Measurements from ENCODE around the gene SHROOM4.

The SHROOM4 gene, protein sequence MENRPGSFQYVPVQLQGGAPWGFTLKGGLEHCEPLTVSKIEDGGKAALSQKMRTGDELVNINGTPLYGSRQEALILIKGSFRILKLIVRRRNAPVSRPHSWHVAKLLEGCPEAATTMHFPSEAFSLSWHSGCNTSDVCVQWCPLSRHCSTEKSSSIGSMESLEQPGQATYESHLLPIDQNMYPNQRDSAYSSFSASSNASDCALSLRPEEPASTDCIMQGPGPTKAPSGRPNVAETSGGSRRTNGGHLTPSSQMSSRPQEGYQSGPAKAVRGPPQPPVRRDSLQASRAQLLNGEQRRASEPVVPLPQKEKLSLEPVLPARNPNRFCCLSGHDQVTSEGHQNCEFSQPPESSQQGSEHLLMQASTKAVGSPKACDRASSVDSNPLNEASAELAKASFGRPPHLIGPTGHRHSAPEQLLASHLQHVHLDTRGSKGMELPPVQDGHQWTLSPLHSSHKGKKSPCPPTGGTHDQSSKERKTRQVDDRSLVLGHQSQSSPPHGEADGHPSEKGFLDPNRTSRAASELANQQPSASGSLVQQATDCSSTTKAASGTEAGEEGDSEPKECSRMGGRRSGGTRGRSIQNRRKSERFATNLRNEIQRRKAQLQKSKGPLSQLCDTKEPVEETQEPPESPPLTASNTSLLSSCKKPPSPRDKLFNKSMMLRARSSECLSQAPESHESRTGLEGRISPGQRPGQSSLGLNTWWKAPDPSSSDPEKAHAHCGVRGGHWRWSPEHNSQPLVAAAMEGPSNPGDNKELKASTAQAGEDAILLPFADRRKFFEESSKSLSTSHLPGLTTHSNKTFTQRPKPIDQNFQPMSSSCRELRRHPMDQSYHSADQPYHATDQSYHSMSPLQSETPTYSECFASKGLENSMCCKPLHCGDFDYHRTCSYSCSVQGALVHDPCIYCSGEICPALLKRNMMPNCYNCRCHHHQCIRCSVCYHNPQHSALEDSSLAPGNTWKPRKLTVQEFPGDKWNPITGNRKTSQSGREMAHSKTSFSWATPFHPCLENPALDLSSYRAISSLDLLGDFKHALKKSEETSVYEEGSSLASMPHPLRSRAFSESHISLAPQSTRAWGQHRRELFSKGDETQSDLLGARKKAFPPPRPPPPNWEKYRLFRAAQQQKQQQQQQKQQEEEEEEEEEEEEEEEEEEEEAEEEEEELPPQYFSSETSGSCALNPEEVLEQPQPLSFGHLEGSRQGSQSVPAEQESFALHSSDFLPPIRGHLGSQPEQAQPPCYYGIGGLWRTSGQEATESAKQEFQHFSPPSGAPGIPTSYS (N-terminal part only)

DNA sequence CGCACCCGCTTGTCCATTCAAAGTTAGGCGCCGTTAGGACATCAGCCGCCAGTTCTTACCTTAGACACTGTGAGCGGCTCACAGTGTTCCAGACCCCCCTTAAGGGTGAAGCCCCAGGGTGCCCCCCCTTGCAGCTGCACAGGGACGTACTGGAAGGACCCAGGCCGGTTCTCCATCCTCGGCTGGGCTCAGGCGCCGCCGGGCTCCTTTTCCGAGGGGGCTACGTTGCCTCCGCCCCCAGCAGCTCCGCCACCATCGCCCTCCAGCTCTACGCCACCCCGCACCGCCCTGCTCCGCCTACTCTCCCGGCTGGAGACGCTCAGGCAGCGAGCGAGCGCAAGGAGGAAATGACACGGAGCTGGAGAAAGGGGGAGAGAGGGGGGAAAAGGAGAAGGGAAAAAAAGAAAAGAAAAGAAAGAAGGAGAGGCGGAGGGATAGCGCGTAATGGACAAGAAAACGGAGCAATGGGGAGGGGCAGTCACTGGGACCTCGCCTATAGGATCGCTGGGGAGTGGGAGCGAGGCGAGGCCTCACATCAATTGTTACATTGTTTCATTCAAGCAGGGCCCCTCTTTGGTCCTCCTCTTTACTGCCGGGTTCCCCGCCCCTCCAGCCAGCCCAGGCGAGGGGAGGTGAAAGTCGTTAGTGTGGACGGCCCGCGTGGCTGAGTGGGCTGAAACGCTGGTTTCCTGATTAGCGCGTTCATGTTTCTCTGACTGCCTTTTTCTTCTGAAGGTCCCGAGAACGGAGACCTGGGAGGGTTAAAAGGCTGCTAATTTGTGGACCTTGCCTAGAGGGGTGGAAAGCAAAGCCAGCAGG, at the start of gene SHROOM4:
Gene SHROOM4 (minus strand): TSS at position 352 of the 819 bp plus-strand sequence. CDS start 176 bp downstream, at position 176.
- no peak for DNase-seq

DNA sequence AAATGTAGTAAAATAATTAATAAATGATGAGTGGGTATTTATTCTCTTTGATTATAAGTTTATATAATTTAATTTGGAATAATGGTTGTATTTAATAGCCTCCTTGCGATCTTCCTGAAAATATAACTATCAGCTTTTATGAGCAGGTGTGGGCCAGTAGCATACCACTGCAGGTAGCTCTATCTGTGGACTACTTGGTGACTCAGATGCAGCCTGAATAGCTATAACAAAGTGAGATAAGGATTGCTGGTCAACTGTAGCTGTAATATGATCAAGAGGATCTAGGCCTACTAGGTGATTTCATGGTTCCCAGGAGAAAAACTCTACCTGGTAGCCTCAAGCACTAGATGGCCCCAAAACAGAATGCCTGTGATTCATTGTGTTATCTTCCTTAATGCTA, 49.5 kb upstream of the SHROOM4 start:
- no peak for DNase-seq

DNA sequence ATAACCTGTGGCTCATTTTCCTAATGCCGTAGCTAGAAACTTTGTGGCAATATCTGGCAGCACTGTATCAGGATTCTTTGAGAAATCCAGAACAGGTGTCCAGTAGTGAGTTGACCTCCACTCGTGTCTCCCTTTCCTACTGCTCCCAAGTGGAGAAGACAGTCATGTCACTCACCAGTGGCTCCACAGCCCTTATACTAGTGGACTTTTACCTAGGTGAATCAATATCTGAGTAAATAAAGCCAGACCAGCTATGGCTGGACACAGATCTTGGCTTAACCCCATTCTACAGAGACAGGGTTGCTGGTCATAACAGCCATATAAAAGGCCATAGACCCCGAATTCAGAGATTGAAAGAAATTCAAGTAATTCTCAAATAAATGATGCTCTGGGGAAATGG, 46.5 kb upstream of the SHROOM4 start:
- no peak for DNase-seq

- no peak for DNase-seq
These were observed 44.6 kb upstream of the SHROOM4 start for GRCh38 chrX:50858548-50858947.

GRCh38 chrX:50853399-50853798, 39.4 kb upstream of the SHROOM4 start:
- DNase-seq = no peak

DNA sequence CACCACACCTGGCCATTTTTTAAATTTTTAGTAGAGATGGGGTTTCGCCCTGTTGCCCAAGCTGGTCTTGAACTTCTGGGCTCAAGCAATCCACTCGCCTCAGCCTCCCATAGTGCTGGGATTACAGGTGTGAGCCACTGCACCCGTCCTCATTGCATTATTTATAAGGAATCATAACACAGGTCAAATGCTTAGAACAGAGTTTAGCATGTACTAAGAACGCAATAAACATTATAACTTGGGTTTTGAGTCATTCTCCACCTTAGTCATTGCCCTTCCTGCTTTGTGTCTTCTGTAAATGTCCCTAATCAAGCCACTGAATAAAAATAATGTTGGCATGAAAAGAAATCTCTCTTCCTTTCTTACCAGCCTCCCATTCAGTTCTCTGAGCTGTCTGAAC, 38.5 kb upstream of the SHROOM4 start:
- no peak for DNase-seq

GRCh38 chrX:50842221-50842620, 28.2 kb upstream of the SHROOM4 start:
- no peak for DNase-seq

GRCh38 chrX:50839730-50840129, 25.7 kb upstream of the SHROOM4 start:
- no peak for DNase-seq

- no peak for DNase-seq
These were observed 25.0 kb upstream of the SHROOM4 start for GRCh38 chrX:50838820-50839600.

GRCh38 chrX:50827996-50828395, 14.0 kb upstream of the SHROOM4 start:
- DNase-seq = no peak

- DNase-seq = no peak
These were observed 11.8 kb upstream of the SHROOM4 start for GRCh38 chrX:50825825-50826224.

DNA sequence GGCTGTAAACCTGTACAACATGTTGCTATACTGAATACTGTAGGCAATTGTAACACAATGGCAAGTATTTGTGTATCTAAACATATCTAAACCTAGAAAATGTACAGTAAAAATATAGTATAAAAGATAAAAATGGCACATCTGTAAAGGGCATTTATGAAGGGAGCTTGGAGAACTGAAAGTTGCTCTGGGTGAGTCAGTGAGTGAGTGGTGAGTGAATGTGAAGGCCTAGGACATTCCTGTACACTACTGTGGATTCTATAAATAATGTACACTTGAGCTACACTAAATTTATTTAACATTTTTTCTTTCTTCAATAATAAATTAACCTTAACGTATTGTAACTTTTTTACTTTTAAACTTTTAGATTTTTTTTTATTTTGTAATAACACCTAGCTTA, 5.0 kb upstream of the SHROOM4 start:
- no peak for DNase-seq

GRCh38 chrX:50815120-50815519, 1.1 kb upstream of the SHROOM4 start:
- DNase-seq = no peak

- no peak for DNase-seq
These were observed 707 bp upstream of the SHROOM4 start for GRCh38 chrX:50814701-50815100.

DNA sequence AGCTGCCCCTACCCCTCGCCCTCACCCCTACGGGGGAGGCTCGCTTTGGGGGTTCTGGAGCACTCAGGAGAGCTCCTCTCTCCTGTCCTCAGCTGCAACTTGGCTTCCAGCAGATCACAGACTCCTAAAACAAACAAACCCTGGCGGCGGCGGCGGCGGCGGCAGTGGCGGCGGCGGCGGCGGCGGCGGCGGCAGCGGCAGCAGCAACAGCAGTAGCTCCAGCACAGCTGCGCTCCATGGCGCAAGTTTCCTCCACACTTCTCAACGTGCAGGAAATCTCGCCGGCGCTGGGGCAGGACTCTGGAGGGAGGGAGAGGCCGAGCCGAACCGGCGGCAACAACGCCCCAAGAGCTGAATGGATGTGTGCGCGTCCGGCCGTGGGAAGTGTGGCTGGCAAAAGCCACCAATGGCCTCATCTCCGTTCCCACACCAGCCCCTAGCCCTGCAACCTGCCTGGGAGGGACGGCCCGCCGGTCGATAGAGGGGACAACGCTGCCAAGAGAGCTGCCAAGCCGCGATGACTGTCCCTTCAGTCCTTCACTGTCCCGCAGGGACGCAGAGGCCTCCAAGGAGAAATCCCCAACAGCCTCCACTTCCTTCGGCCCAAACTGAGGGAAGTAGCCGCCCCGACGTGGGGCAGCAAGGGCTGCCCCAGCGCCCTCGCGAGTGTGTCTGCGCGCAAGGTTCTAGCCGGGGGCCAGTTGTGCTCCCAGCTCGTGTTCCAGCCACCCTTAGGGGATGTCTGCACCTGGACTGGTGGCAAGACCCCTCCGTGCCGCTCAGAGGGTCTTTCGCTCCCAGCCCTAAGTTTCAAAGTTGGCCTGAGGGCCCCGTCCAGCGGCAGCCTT, 775 bp downstream of the SHROOM4 start:
- DNase-seq = peak in 1 of 2 donors; percentile 7

GRCh38 chrX:50805276-50805675, 8.7 kb downstream of the SHROOM4 start:
- no peak for DNase-seq

DNA sequence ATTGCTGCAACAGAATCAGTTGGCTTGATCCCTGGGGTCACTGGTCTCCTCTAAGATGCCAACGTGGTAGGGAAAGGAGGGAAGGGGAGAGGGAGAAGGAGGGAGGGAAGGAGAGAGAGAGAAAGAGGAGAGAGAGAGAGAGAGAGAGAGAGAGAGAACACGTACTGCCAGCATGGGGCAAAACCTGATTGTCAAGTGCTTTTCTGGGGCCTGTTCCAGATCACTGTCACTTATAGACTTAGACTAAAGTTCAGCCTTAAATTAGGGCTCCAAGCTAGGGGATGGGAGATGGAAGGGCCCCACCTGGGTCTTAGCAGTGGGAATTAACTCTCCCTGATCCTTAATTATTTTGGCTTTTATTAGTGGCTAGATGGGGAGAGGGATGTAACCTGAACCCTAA, 12.9 kb downstream of the SHROOM4 start:
- no peak for DNase-seq

DNA sequence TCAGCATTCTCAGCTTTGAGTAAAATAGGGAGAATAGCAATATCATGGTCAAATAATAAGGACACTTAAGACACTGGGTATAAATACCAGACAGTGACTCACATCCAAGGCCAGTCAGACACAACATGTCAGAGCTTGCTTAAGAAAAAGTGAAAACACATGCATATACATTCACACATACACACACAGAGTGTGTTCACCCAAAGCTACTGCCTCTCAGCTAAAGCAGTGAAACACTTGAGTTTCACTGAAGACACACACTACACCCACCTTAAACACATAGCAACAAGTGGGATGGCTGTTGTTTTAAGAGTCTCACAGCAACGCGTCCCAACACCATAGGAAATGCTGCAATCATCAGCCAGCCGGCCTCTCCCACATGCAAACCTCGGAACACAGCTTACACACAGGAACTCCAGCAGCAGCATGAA, 14.4 kb downstream of the SHROOM4 start:
- DNase-seq = no peak

- DNase-seq = no peak
These were observed 15.2 kb downstream of the SHROOM4 start for GRCh38 chrX:50798783-50799182.

DNA sequence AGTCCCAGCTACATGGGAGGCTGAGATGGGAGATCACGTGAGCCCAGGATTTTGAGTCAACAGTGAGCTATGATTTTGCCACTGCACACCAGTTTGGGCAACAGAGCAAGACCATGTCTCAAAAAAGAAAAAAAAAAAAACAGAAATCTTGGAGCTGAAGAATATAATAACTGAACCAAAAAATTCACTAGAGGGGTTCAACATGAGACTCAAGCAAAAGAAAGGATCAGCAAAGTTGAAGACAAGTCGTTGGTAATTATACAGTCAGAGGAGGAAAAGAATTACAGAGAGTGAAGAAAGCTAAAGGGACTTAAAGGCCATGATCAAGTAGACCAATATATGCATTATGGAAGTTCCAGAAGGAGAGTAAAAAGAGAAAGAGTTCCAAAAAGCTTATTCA, 26.9 kb downstream of the SHROOM4 start:
- DNase-seq = no peak
